HL-60 (cell line): ENCODE data around the gene AFDN.

Experiments used
- DNase-seq, 2 experiments: peaks; one replicate each; pipeline ENCODE4 v3.0.0-alpha.2; 2010 to 2020; ENCODE audit warnings: low read depth in 1 of 2, low spot score in 1 of 2
- H3K27ac ChIP-seq: fragments of 250-450 bp; sonication (Bioruptor Pico); replicated peaks from 2 replicates; pipeline ENCODE4 v1.5.1; 2020; ENCODE audit warnings: mild to moderate bottlenecking, moderate library complexity
- H3K27me3 ChIP-seq: fragments of 250-450 bp; sonication (Bioruptor Pico); 2 replicates; pipeline ENCODE4 v1.5.1; 2021; ENCODE audit warnings: mild to moderate bottlenecking, moderate library complexity; ENCODE audit not compliant: insufficient read depth, poor library complexity, severe bottlenecking
- H3K4me3 ChIP-seq: replicated peaks from 2 replicates; pipeline ENCODE4 v1.5.1; 2011; ENCODE audit warnings: mild to moderate bottlenecking, control low read depth, low read length; ENCODE audit not compliant: insufficient read depth
- CTCF ChIP-seq: IDR thresholded peaks from one replicate; pipeline ENCODE4 v1.5.1; 2011; ENCODE audit warnings: low read length, control low read depth, inconsistent platforms; ENCODE audit not compliant: insufficient read depth
- GABPA ChIP-seq: IDR thresholded peaks from 2 replicates; pipeline ENCODE4 v1.6.1; 2012; ENCODE audit warnings: low read depth
- POLR2AphosphoS5 ChIP-seq: IDR thresholded peaks from 2 replicates; pipeline ENCODE4 v1.6.1; 2012; ENCODE audit warnings: low read depth
- REST ChIP-seq: IDR thresholded peaks from 2 replicates; pipeline ENCODE4 v1.6.1; 2012; ENCODE audit warnings: low read depth; ENCODE audit not compliant: insufficient replicate concordance
- SPI1 ChIP-seq: IDR thresholded peaks from 2 replicates; pipeline ENCODE4 v1.6.1; 2012; ENCODE audit warnings: low read depth, mild to moderate bottlenecking, borderline replicate concordance

The AFDN gene

GRCh38 chr6:167917551-167918154 lies 90.9 kb downstream of the AFDN start:
- Histone ChIP-seq H3K27ac (no peak overlapping the region), H3K4me3 (no peak overlapping the region), H3K27me3 (no peaks in the 10 kb centered on the region)
- DNase-seq, result no peak
- TF ChIP-seq POLR2AphosphoS5 (no peak), SPI1 (no peak), CTCF (no peak), GABPA (no peak), REST (no peak)

GRCh38 chr6:167918548-167919278 lies 92.0 kb downstream of the AFDN start:
- Histone ChIP-seq H3K4me3 (no peak overlapping the region), H3K27ac (no peak overlapping the region), H3K27me3 (no peaks in the 10 kb centered on the region)
- TF ChIP-seq SPI1 (no peak), REST (no peak), GABPA (no peak), CTCF (no peak), POLR2AphosphoS5 (no peak)
- no peak for DNase-seq

- no peak overlapping the region for H3K27ac ChIP-seq
- H3K4me3 ChIP-seq, result no peak overlapping the region
- no peaks in the 10 kb centered on the region for H3K27me3 ChIP-seq
- no peak for DNase-seq
- TF ChIP-seq GABPA, result no peak
- no peak for TF ChIP-seq SPI1
- TF ChIP-seq CTCF, result no peak
- no peak for TF ChIP-seq POLR2AphosphoS5
- no peak for TF ChIP-seq REST
These were observed 92.6 kb downstream of the AFDN start for GRCh38 chr6:167919349-167919748.
